NCI-H1694 (cell line): ENCODE results near the gene CCDC50.

Source experiments
- DNase-seq: peaks from one replicate; lab custom pipeline; 2025; lab: John Stamatoyannopoulos, UW

CCDC50 gene

DNA sequence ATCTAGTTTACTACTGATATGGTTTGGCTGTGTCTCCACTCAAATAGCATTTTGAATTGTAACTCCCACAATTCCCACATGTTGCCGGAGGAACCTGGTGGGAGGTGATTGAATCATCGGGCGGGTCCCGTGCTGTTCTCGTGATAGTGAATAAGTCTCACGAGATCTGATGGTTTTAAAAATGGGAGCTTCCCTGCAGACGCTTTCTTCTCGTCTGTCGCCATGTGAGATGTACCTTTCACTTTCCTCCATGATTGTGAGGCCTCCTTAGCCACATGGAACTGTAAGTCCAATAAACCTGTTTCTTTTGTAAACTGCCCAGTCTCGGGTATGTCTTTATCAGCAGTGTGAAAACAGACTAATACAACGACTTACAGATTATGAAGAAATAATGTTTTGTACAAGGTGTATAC lies 96.1 kb downstream of the CCDC50 start:
- no peak for DNase-seq

- DNase-seq, result no peak
These were observed 97.1 kb downstream of the CCDC50 start for GRCh38 chr3:191426311-191426710.

GRCh38 chr3:191428177-191428576 lies 99.0 kb downstream of the CCDC50 start:
- DNase-seq, result no peak

- DNase-seq, result no peak
These were observed 100.9 kb downstream of the CCDC50 start for GRCh38 chr3:191430103-191430502.

DNA sequence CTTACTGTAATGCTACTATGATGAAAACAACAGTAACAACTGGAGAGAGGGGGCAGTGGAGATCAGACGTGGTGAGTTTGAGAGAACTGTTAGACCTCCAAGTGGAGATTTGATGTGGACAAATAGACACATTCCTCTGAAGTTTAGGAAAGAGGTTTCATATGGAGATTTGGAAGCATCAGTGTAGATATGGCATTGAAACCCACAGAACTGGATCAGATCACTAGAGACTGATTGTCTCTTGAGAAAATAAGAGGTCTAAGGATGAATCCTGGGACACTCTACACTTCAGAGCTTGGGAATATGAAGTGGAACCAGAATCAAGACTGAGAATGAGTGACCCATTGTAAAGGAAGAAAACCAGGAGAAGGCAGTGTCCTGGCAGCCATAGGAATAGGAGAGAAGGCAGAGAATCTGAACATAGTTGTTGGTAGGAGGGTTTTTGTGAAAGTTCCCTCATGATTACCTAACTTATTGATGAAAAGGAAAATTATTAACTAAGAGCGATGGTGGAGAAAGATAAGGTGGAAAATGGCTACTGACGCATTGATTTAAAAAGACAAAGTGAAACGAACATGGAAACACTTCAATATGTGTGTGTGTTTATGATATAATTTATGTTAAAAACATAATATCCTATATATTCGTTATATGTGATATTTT lies 102.1 kb downstream of the CCDC50 start:
- no peak for DNase-seq

DNA sequence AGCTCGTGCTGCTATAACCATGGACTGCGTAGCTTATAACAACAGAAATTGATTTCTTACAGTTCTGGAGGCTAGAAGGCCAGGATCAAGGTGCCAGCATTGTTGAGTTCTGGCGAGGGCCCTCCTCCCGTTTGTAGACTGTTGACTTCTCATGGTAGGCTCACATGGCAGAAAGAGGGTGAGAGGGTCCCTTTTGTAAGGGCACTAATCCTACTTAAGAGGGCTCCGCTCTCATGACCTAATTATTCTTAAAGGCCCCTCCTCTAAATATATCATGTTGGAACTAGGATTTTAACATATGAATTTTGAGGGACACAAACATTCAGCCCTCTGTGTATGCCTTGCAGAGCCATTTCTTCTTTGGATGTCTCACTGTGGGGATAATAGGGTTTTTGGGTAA lies 103.0 kb downstream of the CCDC50 start:
- DNase-seq, result no peak

GRCh38 chr3:191434024-191434423 lies 104.8 kb downstream of the CCDC50 start:
- no peak for DNase-seq

DNA sequence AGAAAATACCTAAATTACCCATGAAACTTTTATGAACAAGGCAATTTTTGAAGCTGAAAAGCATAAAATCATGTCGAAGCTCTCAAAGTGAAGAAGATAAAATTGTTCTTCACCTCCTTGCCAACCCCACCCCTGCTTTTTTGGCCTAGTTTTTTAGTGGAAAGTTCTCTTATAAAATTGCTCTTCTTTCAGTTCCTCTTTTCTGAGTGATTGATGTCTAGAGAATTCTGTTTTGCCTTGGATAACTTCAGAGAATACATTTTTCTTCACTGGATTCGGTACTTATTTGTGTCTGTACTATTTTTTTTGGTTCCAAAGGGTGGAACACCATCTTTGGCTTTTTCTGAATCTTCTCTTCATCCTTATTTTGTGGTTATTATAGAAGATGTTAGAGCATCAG lies 106.8 kb downstream of the CCDC50 start:
- no peak for DNase-seq

DNA sequence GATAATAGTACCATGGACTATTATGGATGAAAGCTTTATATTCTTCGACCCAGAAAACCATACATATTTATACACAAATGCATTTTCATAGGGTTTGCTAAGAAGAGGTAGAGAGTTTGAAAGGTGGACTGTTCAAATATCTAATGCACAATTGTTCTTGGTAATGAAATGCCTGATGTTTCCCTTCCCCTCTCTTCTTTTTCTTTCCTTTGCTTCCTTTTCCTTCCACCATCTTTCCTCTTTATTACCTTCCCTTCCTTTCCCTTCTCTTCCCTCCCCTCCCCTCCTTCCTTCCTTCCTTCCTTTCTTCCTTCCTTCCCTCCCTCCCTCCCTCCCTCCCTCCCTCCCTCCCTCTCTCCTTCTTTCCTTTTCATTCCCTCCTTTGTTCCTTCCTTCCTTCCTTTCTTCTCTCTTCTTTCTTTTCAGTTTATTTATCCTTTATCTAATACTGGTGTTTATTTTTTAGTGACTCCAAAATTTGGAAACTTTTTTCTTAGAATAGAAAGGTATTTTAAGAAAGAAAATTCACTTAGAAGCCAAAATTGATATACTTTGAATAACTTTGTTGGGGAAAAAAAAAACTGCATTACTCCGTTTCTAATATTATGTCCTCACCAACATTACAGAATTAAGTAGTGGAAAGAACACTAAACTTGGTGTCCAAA lies 109.1 kb downstream of the CCDC50 start:
- DNase-seq, result no peak

DNA sequence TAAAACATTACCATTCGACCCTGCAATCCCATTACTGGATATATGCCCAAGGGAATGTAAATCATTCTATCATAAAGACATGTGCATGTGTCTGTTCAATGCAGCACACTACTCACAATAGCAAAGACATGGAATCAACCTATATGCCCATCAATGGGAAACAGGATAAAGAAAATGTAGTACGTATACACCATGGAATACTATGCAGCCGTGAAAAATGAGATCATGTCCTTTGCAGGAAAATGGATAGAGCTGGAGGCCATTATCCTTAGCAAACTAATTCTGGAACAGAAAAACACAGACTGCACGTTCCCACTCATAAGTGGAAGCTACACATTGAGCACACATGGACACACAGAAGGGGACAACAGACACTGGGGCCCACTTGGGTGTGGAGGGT lies 111.3 kb downstream of the CCDC50 start:
- DNase-seq, result no peak

DNA sequence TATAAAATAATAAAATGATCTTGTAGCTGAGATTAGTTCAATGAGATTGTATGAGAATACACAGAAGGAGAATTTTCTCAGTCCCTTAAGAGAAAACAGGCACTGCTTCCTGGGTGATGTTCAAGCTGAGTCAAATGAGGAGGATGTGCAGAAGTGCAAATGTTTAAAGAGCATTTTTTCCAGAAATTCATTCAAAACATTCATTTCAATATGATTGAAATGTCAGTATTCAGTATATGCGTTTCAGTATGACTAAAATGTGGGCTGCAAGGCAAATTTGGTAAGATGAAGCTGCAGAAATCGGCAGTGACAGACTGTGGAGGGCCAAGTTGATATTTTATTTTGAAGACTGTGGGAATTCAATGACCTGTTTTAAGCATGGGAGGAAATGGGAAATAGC lies 112.5 kb downstream of the CCDC50 start:
- no peak for DNase-seq

DNA sequence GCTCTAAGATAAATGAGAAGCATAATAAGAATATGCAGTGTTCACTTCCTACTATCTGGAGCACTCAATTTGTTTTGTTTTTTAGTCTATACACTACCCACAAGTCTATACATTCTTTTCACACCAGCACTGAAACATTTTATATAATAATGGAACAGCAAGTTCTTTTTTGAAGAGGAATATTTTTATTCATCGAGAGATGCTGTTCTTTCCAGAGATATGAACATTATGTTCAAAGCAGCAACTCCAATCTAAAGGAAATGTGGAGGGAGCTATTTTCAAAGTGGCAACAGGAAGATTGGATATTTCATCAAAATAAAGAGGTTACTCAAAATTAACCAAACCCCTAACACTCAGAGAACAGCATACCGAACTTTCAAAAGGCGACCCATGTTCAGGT lies 115.4 kb downstream of the CCDC50 start:
- no peak for DNase-seq
